Fibroblast of villous mesenchyme (primary cell): ENCODE data around the gene BCO2. TPM values are rescaled to one million over a fixed set of nuclear protein-coding genes. Genes with fewer than 3 reads are reported as not detected.

Experiments used
- DNase-seq: peaks from one replicate; pipeline ENCODE4 v3.0.0-alpha.2; 2010; ENCODE audit warnings: low read depth
- H3K4me3 ChIP-seq: 2 replicates; pipeline ENCODE4 v1.5.1; 2011; ENCODE audit warnings: low read depth, mild to moderate bottlenecking, low read length
- total RNA-seq: library from RNA; depleted of rRNA; stranded (reverse); fragments of >200 nt; gene quantifications from 2 replicates; pipeline ENCODE4 v1.2.3, GENCODE V29; 2012
- TF ChIP-seq, protein P1 (sequence below): IDR thresholded peaks from 2 replicates; pipeline ENCODE4 v1.5.1; 2012; ENCODE audit warnings: low read depth, mild to moderate bottlenecking, low read length; ENCODE audit not compliant: insufficient read depth

Gene BCO2
- total RNA-seq, 1 donor: 3.0 TPM

DNA sequence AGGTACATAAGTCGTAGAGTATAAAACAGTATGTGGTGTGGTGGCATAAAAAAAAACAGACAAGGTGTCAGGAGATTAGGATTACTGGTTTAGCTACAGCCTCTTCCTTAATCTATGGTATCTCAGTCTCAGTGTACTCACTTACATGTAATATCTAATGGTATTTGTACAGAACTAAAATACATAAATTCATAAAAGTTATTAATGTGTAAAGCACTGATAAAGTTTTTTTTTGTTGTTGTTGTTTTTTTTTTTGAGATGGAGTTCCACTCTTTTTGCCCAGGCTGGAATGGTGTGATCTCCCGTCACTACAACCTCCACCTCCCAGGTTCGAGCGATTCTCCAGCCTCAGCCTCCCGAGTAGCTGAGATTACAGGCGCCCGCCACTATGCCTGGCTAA lies 53.8 kb downstream of the BCO2 start:
- no peak for DNase-seq
- H3K4me3 ChIP-seq: no peak overlapping the region
- TF ChIP-seq, protein P1, sequence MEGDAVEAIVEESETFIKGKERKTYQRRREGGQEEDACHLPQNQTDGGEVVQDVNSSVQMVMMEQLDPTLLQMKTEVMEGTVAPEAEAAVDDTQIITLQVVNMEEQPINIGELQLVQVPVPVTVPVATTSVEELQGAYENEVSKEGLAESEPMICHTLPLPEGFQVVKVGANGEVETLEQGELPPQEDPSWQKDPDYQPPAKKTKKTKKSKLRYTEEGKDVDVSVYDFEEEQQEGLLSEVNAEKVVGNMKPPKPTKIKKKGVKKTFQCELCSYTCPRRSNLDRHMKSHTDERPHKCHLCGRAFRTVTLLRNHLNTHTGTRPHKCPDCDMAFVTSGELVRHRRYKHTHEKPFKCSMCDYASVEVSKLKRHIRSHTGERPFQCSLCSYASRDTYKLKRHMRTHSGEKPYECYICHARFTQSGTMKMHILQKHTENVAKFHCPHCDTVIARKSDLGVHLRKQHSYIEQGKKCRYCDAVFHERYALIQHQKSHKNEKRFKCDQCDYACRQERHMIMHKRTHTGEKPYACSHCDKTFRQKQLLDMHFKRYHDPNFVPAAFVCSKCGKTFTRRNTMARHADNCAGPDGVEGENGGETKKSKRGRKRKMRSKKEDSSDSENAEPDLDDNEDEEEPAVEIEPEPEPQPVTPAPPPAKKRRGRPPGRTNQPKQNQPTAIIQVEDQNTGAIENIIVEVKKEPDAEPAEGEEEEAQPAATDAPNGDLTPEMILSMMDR: no peak

DNA sequence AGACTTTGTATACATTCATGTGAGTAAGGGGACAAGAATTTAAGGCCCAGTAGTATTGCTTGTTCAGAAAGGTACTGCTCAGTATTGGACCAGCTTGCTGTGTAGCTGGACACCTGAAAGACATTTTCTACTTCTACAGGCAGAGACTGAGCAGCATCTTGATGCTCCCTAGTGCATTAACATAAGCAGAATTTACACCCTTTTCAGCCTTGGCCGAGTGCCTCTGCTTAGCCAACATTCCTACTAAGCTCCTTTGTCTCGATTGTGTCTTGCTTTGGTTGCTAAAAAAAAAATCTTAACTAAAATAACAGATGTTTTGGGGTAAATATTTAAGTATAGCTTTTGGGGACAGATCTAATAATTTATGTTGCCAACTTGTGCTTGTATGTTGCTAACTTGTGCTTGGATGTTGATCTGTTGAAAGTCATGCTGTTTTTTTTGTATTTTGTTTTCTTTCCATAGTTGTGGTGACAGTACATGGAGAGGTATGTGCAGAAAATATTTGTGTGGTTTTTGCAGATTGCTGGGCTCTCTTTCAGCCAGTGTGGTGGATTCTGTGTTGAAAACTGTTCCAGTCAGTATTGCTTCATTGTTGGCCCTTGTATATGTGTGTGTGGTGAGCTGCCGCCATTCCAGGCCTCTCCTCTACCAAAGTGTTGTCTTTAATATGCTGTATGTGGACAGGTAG lies 54.6 kb downstream of the BCO2 start:
- peak; percentile 93 for DNase-seq
- TF ChIP-seq, protein P1: no peak
- no peak overlapping the region for H3K4me3 ChIP-seq

DNA sequence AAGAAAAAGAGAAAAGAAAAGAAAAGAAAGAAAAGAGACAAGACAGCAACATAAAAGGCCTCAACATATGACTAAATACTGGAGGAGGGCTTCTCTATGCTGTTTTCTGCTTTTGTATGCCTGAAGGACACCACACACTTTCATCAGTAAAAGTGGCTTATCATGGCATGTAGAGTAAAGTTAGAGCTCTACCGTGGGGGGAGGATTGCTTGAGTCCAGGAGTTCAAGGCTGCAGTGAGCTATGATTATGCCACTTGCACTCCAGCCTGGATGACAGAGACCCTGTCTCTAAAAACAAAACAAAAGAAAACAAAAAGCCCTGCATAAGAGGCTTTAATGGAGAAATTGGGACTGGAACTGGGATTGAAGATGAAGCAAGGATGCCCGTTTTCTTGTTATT lies 56.6 kb downstream of the BCO2 start:
- TF ChIP-seq, protein P1: no peak
- no peak overlapping the region for H3K4me3 ChIP-seq
- no peak for DNase-seq

DNA sequence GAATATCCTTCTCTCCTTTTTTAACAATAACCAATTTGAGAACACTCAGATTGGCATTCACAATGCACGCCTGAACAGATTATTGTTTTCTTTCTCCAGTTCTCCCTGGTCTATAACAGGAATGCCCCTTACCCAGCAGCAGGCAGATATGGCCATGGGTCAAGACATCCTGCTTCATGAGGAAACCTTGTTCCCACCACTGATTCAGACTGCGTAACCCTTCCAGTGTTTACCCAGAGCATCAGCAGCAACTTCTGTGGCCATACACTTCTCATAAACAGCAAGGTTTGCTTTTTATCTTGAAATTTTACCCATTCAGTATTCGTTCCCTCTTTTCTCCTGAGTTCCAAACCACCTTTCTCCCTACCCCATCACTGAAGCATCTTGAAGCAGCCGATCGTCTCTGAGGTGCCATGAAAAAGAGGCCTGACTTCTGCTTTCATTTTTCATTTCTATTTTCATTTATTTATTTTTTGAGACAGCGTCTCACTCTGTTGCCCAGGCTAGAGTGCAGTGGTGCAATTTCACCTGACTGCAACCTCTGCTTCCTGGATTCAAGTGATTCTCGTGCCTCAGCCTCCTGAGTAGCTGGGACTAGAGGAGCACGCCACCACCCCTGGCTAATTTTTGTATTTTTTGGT lies 60.6 kb downstream of the BCO2 start:
- TF ChIP-seq, protein P1: no peak
- H3K4me3 ChIP-seq: no peak overlapping the region
- DNase-seq: no peak

DNA sequence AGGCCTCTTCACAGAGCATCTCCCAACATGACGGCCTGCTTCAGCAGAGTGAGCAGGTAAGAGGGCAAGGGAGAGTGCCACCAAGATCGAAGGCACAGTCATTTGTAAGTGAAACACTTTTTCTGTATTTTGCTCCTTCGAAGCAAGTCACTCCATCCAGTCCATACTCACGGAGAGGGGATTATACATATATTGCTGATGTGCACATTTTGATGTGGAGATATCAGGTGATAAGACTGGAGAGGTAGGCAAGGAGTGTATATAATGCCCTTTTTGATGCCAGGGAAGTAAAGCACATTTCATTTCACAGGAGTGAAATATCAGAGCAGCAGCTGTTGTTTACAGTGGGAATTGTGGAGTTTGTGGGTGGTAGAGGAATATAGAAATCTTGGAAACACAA lies 62.1 kb downstream of the BCO2 start:
- DNase-seq: no peak
- no peak overlapping the region for H3K4me3 ChIP-seq
- TF ChIP-seq, protein P1: no peak

DNA sequence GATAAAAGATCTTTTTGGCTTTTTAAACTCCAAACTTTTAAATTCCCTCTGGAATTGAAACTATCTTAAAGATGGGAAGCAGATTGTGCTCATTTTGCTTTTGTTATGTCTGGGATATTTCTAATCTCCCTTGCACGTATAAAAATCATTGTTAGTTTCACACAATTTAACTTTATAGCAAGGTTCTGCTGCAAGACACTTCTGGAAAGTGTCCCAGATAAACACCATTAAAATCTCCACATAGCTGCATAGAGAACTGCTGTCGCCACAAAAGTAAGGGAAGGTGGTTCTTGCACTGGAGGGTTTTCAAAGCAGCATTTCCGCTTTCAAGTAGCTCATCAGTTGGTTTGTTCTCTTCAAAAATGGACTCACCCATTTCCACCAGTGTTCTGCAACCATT lies 62.7 kb downstream of the BCO2 start:
- peak; percentile 69 for DNase-seq
- TF ChIP-seq, protein P1: no peak
- no peak overlapping the region for H3K4me3 ChIP-seq
